Measurements from ENCODE around the gene ZBTB16.

Gene ZBTB16

GRCh38 chr11:114273890-114274635 is 214.6 kb downstream of the ZBTB16 start:
- Histone ChIP-seq H3K4me3 (ENCODE audit: low read depth, low read length) (no peak overlapping the region), H3K27me3 (ENCODE audit: control insufficient read depth, insufficient read depth, low read length) (no peaks in the 10 kb centered on the region)

GRCh38 chr11:114274637-114275036 is 215.1 kb downstream of the ZBTB16 start:
- H3K4me3 ChIP-seq (ENCODE audit: low read depth, low read length), result no peak overlapping the region
- H3K4me2 ChIP-seq (ENCODE audit: low read length), result no peak overlapping the region

More at GRCh38 chr11:114273890-114274635, 214.6 kb downstream of the ZBTB16 start:
- H3K4me2 ChIP-seq (ENCODE audit: low read length), result no peak overlapping the region
- H3K79me2 ChIP-seq, result no peaks in the 10 kb centered on the region
- no peak overlapping the region for H3K27ac ChIP-seq
- H3K9ac ChIP-seq, result no peak overlapping the region
- no peak for TF ChIP-seq CTCF (IDR thresholded peaks at IDR 0.05)
- H3K36me3 ChIP-seq (ENCODE audit: control insufficient read depth, insufficient read depth, low read length), result no peaks in the 10 kb centered on the region
- no peaks in the 10 kb centered on the region for H3K9me3 ChIP-seq (ENCODE audit: control insufficient read depth, low read length)
- no peak overlapping the region for H2AFZ ChIP-seq
- no peaks in the 10 kb centered on the region for H3K4me1 ChIP-seq

GRCh38 chr11:114275280-114275679 is 215.8 kb downstream of the ZBTB16 start:
- H3K4me1 ChIP-seq, result no peaks in the 10 kb centered on the region
- H3K4me2 ChIP-seq (ENCODE audit: low read length), result no peak overlapping the region
- no peaks in the 10 kb centered on the region for H3K9me3 ChIP-seq (ENCODE audit: control insufficient read depth, low read length)
- no peaks in the 10 kb centered on the region for H3K27me3 ChIP-seq (ENCODE audit: control insufficient read depth, insufficient read depth, low read length)
- no peaks in the 10 kb centered on the region for H3K36me3 ChIP-seq (ENCODE audit: control insufficient read depth, insufficient read depth, low read length)
- TF ChIP-seq CTCF (IDR thresholded peaks at IDR 0.05), result no peak
- no peak overlapping the region for H3K27ac ChIP-seq
- no peak overlapping the region for H3K9ac ChIP-seq
- H2AFZ ChIP-seq, result no peak overlapping the region
- no peaks in the 10 kb centered on the region for H3K79me2 ChIP-seq
- H3K4me3 ChIP-seq (ENCODE audit: low read depth, low read length), result no peak overlapping the region

More at GRCh38 chr11:114274637-114275036, 215.1 kb downstream of the ZBTB16 start:
- no peaks in the 10 kb centered on the region for H3K36me3 ChIP-seq (ENCODE audit: control insufficient read depth, insufficient read depth, low read length)
- H3K4me1 ChIP-seq, result no peaks in the 10 kb centered on the region
- TF ChIP-seq CTCF (IDR thresholded peaks at IDR 0.05), result no peak
- no peak overlapping the region for H2AFZ ChIP-seq
- H3K9me3 ChIP-seq (ENCODE audit: control insufficient read depth, low read length), result no peaks in the 10 kb centered on the region
- no peak overlapping the region for H3K9ac ChIP-seq
- no peaks in the 10 kb centered on the region for H3K27me3 ChIP-seq (ENCODE audit: control insufficient read depth, insufficient read depth, low read length)
- no peak overlapping the region for H3K27ac ChIP-seq
- H3K79me2 ChIP-seq, result no peaks in the 10 kb centered on the region

GRCh38 chr11:114276077-114276476 is 216.6 kb downstream of the ZBTB16 start:
- Histone ChIP-seq H2AFZ (no peak overlapping the region), H3K36me3 (ENCODE audit: control insufficient read depth, insufficient read depth, low read length) (no peaks in the 10 kb centered on the region), H3K4me3 (ENCODE audit: low read depth, low read length) (no peak overlapping the region), H3K27me3 (ENCODE audit: control insufficient read depth, insufficient read depth, low read length) (no peaks in the 10 kb centered on the region), H3K9me3 (ENCODE audit: control insufficient read depth, low read length) (no peaks in the 10 kb centered on the region), H3K4me1 (no peaks in the 10 kb centered on the region), H3K79me2 (no peaks in the 10 kb centered on the region), H3K9ac (no peak overlapping the region), H3K4me2 (ENCODE audit: low read length) (no peak overlapping the region), H3K27ac (no peak overlapping the region)
- no peak for TF ChIP-seq CTCF (IDR thresholded peaks at IDR 0.05)

Data from parathyroid adenoma (tissue), 2 donors.